OCI-LY7 (cell line): ENCODE data around the gene NDUFC2. TPM values are rescaled to one million over a fixed set of nuclear protein-coding genes. Genes with fewer than 3 reads are reported as not detected.

Experiments
- BruUV-seq: library from RNA; stranded (reverse); fragments of 400-500 nt; replicated peaks from 2 replicates; lab custom pipeline; 2021; lab: Mats Ljungman, UMichigan
- CTCF ChIA-PET: fragments of 300-600 bp; sonication (Branson Sonifier 250); formaldehyde crosslinking; loops from one replicate; lab custom pipeline; 2022; ENCODE audit warnings: antibody characterized with exemption; ENCODE audit not compliant: unreplicated experiment; lab: Charles Lee
- POLR2A ChIA-PET: fragments of 300-600 bp; sonication (Branson Sonifier 250); formaldehyde crosslinking; loops from one replicate; lab custom pipeline; 2022; ENCODE audit warnings: antibody characterized with exemption; lab: Charles Lee
- DNase-seq: peaks from one replicate; pipeline ENCODE4 v3.0.0-alpha.2; 2015; ENCODE audit warnings: low spot score
- H2AFZ ChIP-seq: fragments of 200-600 bp; sonication (generic), shearing (Covaris generic); 2 replicates; pipeline ENCODE4 v1.6.1; 2014; ENCODE audit warnings: mild to moderate bottlenecking, antibody characterized with exemption, low read length, moderate library complexity
- H3K27ac ChIP-seq: fragments of 200-600 bp; sonication (generic); 2 replicates; pipeline ENCODE4 v1.5.1; 2014; ENCODE audit warnings: mixed run types, low read depth, mild to moderate bottlenecking, moderate library complexity, low read length, inconsistent platforms; ENCODE audit not compliant: poor library complexity, severe bottlenecking
- H3K36me3 ChIP-seq: fragments of 200-600 bp; sonication (generic); 2 replicates; pipeline ENCODE4 v1.6.1; 2014; ENCODE audit warnings: mild to moderate bottlenecking, antibody characterized with exemption, low read length, moderate library complexity, mixed read lengths; ENCODE audit not compliant: insufficient read depth
- H3K4me1 ChIP-seq: fragments of 200-600 bp; sonication (generic); 2 replicates; pipeline ENCODE4 v1.5.1; 2014; ENCODE audit warnings: mild to moderate bottlenecking, low read length; ENCODE audit not compliant: insufficient read depth, poor library complexity, severe bottlenecking
- H3K4me2 ChIP-seq: fragments of 200-600 bp; sonication (generic); 2 replicates; pipeline ENCODE4 v1.6.1; 2014; ENCODE audit warnings: mild to moderate bottlenecking, low read length
- H3K4me3 ChIP-seq: fragments of 200-600 bp; sonication (generic); 2 replicates; pipeline ENCODE4 v1.5.1; 2014; ENCODE audit warnings: mild to moderate bottlenecking, low read depth, low read length; ENCODE audit not compliant: poor library complexity, severe bottlenecking
- H3K79me2 ChIP-seq: fragments of 200-600 bp; sonication (generic); 2 replicates; pipeline ENCODE4 v1.6.1; 2016; ENCODE audit warnings: low read depth, mild to moderate bottlenecking, low read length, moderate library complexity, mixed read lengths; ENCODE audit not compliant: insufficient read depth
- H3K9me2 ChIP-seq: fragments of 200-600 bp; sonication (generic); 2 replicates; pipeline ENCODE4 v1.6.1; 2016; ENCODE audit warnings: mild to moderate bottlenecking, low read length, mixed read lengths; ENCODE audit not compliant: insufficient read depth
- H3K9me3 ChIP-seq: fragments of 200-600 bp; sonication (generic); 2 replicates; pipeline ENCODE4 v1.6.1; 2014; ENCODE audit warnings: mild to moderate bottlenecking, mixed run types, low read length, mixed read lengths
- H4K20me1 ChIP-seq: fragments of 200-600 bp; sonication (generic); 2 replicates; pipeline ENCODE4 v1.6.1; 2014; ENCODE audit warnings: mild to moderate bottlenecking, antibody characterized with exemption, low read length, moderate library complexity, mixed read lengths; ENCODE audit not compliant: insufficient read depth
- EZH2phosphoT487 ChIP-seq: fragments of 200-600 bp; sonication (generic); IDR thresholded peaks from 2 replicates; pipeline ENCODE4 v1.6.1; 2018; ENCODE audit warnings: low read depth, borderline replicate concordance, mild to moderate bottlenecking, mixed run types, antibody characterized with exemption, low read length, moderate library complexity, mixed read lengths
- intact Hi-C: fragments of 100-400 bp; cut with micrococcal nuclease; formaldehyde crosslinking; loops from one replicate; pipeline ENCODE4 v1.10.0; 2022; ENCODE audit not compliant: unreplicated experiment
- total RNA-seq, 2 experiments: library from RNA; depleted of rRNA in 1 of 2; stranded (reverse); fragments of >200 nt in 1 of 2; shearing (Covaris generic) in 1 of 2; gene quantifications; 2 replicates each; pipeline ENCODE4 v1.2.3, GENCODE V29; 2014 to 2022
- TF ChIP-seq, protein P1 (sequence below): fragments of 200-600 bp; sonication (generic); conservative IDR thresholded peaks from 2 replicates; pipeline ENCODE4 v1.5.1; 2014; ENCODE audit warnings: mild to moderate bottlenecking, antibody characterized with exemption, low read length, moderate library complexity, mixed read lengths

The NDUFC2 gene
- total RNA-seq, 2 experiments from 2014 or later, result 53.3 to 95.7 TPM

DNA sequence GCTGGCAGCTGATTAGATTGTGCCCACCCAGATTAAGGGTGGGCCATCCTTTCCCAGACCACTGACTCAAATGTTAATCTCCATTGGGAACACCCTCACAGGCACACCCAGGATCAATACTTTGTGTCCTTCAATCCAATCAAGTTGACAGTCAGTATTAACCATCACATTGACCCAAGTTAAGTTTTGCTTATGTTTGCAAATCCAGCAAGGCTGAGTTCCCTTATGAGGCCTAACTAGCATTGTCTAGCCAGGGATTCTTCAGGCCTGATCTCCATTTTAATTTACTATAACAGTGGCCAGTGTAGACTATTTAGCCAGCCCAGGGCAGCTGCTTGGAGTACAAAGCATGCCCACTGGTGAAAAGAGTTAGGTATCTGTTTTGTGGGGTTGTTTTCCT, 54.3 kb downstream of the NDUFC2 start:
- CTCF ChIA-PET, result no interaction called here
- no peaks in the 10 kb centered on the region for H3K9me2 ChIP-seq

DNA sequence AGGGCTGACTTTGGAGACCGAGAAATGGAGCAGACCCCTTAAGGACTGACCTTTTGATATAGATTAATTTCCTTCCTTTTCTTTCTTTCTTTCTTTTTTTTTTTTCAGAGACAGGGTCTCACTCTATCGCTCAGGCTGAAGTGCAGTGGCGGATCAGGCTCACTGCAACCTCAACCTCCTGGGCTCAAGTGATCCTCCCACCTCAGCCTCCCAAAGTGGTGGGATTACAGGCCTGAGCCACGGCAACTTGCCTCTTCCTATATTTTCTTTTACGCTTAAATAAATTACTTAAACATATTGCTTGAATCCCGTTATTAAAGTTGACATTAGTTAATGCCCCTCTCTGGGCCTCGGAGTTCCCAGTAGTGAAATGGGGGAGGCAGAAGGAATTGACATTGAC, 56.2 kb downstream of the NDUFC2 start:
- H3K4me2 ChIP-seq, result no peak overlapping the region
- no TSS peak for BruUV-seq
- CTCF ChIA-PET, result no interaction called here

More for the DNA sequence above, 54.3 kb downstream of the NDUFC2 start:
- TF ChIP-seq, protein P1, sequence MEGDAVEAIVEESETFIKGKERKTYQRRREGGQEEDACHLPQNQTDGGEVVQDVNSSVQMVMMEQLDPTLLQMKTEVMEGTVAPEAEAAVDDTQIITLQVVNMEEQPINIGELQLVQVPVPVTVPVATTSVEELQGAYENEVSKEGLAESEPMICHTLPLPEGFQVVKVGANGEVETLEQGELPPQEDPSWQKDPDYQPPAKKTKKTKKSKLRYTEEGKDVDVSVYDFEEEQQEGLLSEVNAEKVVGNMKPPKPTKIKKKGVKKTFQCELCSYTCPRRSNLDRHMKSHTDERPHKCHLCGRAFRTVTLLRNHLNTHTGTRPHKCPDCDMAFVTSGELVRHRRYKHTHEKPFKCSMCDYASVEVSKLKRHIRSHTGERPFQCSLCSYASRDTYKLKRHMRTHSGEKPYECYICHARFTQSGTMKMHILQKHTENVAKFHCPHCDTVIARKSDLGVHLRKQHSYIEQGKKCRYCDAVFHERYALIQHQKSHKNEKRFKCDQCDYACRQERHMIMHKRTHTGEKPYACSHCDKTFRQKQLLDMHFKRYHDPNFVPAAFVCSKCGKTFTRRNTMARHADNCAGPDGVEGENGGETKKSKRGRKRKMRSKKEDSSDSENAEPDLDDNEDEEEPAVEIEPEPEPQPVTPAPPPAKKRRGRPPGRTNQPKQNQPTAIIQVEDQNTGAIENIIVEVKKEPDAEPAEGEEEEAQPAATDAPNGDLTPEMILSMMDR, result no peak
- no peak for TF ChIP-seq EZH2phosphoT487
- H3K36me3 ChIP-seq, result no peaks in the 10 kb centered on the region
- no peak overlapping the region for H3K4me3 ChIP-seq
- intact Hi-C loops, result no loop called here
- no peaks in the 10 kb centered on the region for H3K79me2 ChIP-seq
- H3K4me2 ChIP-seq, result no peak overlapping the region
- no peak overlapping the region for H3K27ac ChIP-seq
- DNase-seq, result no peak
- BruUV-seq, result no TSS peak
- H2AFZ ChIP-seq, result no peak overlapping the region
- no peaks in the 10 kb centered on the region for H3K9me3 ChIP-seq
- no peaks in the 10 kb centered on the region for H3K4me1 ChIP-seq
- POLR2A ChIA-PET, result no interaction called here
- H4K20me1 ChIP-seq, result no peaks in the 10 kb centered on the region

More for the DNA sequence above, 56.2 kb downstream of the NDUFC2 start:
- H2AFZ ChIP-seq, result no peak overlapping the region
- H3K9me3 ChIP-seq, result no peaks in the 10 kb centered on the region
- H3K4me3 ChIP-seq, result no peak overlapping the region
- H3K36me3 ChIP-seq, result no peaks in the 10 kb centered on the region
- TF ChIP-seq, protein P1, result no peak
- no peak for TF ChIP-seq EZH2phosphoT487
- no peaks in the 10 kb centered on the region for H4K20me1 ChIP-seq
- intact Hi-C loops, result no loop called here
- POLR2A ChIA-PET, result interaction anchor here (1.2 to 1.3 kb wide), 2 partner anchors 11 to 16 kb away, joined by 3 read pairs; no protein-coding TSS in a partner anchor
- no peaks in the 10 kb centered on the region for H3K79me2 ChIP-seq
- H3K4me1 ChIP-seq, result no peaks in the 10 kb centered on the region
- no peaks in the 10 kb centered on the region for H3K9me2 ChIP-seq
- no peak overlapping the region for H3K27ac ChIP-seq
- no peak for DNase-seq
